ENCODE data around the gene SULT2A1.
A peak's percentile ranks its signal among the peaks of the same experiment; 100 is the strongest.
"Not testable (repeated sequence)": the region's sequence is repeated elsewhere in the genome, so short reads cannot be mapped to it uniquely, and the experiment has no call there.

The SULT2A1 gene, protein sequence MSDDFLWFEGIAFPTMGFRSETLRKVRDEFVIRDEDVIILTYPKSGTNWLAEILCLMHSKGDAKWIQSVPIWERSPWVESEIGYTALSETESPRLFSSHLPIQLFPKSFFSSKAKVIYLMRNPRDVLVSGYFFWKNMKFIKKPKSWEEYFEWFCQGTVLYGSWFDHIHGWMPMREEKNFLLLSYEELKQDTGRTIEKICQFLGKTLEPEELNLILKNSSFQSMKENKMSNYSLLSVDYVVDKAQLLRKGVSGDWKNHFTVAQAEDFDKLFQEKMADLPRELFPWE

DNA sequence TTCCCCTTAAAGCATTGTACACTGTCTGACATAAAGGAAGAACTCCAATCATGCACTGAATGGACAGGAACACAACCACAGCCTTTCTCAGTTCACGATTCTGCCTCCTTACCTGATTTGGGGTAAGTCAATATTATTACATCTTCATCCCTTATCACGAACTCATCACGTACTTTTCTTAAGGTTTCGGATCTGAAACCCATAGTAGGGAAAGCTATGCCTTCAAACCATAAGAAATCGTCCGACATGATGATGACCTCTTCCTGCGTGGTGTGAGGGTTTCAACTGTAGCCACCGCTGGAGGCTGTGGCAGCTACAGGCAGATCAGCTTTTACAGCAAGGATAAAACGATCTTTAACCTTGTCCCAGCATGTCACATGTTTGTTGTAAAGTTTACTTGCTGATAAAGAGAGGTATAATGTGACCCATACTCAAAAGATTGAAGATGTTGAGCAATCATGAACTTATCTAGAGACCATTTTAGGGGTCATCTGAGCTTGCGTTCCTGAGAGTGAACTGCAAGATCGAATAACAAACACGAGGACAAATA lies at the start of gene SULT2A1:
TSS of gene SULT2A1 (minus strand) at position 306 of the 550 bp plus-strand sequence. CDS start at position 248, 58 bp downstream.
- DNase-seq = no peak

DNA sequence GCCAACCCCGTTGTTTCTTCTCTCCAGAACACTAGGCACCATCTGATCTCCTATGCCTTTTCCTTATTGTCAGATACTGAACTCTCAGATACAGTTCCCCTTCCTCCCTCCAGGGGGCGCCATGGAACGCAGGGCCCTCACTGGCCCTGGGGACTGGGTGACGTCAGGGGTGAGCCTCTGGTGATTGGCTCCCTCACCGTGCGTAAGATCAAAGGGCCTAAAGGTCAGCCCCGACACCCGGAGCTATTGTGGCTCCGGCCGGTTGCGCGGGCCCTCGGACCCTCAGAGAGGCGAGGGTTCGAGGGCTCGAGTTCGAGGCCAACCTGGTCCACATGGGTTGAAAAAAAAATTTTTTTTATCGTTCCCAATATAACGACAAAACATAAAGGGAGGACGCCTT lies 42.5 kb upstream of the SULT2A1 start:
- DNase-seq = not testable (repeated sequence)

DNA sequence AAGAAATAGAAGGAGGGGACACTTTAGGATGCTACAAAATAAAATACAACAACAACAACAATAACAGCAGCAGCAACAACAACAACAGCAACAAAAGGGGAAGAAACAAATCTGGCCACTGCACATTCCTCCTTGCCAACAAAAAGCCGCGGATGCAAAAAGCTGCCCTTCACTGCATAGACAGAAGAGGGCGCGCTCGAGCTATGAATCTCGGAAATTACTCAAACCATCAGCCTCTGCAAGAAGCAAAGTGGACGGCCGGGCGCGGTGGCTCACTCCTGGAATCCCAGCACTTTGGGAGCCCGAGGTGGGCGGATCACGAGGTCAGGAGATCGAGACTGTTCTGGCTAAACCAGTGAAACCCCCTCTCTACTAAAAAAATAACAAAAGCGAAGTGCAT lies 34.0 kb upstream of the SULT2A1 start:
- not testable (repeated sequence) for DNase-seq

DNA sequence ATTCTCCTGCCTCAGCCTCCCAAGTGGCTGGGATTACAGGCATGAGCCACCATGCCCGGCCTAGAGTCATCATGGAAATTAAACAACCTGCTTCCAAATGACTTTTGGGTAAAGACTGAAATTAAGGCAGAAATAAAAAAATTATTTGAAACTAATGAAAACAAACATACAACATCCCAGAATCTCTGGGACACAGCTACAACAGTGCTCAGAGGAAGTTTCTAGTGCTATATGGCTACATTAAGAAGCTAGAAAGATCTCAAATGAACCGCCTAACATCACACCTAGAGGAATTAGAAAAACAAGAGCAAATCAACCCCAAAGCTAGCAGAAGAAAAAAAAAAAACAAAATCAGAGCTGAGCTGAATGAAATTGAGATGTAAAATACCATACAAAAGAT lies 24.1 kb upstream of the SULT2A1 start:
- DNase-seq = not testable (repeated sequence)

DNA sequence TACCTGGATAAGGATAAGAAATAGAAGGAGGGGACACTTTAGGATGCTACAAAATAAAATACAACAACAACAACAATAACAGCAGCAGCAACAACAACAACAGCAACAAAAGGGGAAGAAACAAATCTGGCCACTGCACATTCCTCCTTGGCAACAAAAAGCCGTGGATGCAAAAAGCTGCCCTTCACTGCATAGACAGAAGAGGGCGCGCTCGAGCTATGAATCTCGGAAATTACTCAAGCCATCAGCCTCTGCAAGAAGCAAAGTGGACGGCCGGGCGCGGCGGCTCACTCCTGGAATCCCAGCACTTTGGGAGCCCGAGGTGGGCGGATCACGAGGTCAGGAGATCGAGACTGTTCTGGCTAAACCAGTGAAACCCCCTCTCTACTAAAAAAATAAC lies 23.2 kb upstream of the SULT2A1 start:
- not testable (repeated sequence) for DNase-seq

DNA sequence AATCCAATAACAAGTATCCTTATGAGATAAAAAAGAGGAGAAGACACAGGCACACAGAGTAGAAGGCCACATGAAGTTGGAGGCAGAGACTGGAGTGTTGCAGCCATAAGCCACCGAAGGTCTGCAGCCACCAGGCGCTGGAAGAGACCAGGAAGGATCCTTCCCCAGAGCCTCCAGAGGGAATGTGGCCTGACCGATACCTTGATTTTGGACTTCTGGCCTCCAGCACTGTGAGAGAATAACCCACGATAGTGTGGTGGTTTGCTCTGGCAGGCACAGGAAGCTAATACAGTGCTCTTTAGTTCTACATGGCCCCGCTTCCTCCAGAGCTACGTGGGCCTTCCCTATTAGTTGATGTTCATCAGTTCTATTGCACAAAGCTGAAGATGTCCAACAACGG lies 15.3 kb upstream of the SULT2A1 start:
- no peak for DNase-seq

DNA sequence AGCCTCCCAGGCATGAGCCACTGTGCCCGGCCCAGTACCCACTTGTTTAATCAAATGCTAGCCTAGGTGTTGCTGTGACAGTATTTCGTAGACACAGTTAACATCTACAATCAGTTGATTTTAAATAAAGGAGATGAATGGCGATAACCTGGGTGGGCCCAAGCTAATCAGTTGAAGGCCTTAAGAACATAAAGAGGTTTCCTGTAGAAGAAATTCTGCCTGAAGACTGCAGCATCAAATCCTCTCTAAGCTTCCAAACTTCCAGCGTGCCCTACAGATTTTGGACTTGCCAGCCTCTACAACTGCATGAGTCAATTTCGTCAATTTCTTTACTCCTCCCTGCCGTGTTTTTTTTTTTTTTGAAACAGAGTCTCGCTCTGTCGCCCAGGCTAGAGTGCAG lies 13.2 kb upstream of the SULT2A1 start:
- DNase-seq = no peak

DNA sequence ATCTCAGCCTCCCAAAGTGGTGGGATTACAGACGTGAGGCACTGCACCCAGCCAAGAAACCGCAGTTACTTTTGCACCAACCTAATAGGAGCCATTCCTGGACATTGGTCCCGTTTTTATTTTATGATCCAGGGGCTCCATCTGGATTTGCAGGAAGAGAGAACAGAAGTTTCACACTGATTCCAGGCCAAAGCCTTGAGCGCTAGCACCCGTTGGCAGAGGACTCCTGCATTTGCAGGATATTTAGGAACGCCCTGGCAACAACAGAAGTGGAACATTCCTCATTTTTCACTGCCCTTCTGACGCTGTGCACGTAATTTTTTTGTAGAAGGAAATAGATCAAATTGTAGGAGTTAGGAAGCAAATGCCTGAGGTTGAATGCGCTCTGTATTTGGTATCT lies 11.7 kb upstream of the SULT2A1 start:
- DNase-seq = no peak

DNA sequence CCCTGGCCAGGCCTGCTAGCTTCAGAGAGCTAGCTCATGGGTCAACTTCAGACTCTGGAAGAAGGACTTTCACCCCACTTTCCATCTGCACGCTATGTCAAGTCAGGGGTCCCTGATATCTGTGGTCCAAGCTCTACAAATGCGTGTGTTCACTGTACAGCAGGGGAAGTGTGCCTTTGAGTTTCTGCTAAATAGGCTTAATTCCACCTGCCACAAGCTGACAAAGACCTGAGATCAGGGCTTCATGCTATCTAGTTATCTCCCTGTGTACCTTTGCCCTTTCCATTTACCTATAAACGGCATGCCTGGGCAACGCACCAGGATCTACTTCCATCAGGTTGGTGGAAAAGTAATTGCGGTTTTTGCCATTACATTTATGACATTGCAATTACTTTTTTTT lies 10.7 kb upstream of the SULT2A1 start:
- DNase-seq = no peak

DNA sequence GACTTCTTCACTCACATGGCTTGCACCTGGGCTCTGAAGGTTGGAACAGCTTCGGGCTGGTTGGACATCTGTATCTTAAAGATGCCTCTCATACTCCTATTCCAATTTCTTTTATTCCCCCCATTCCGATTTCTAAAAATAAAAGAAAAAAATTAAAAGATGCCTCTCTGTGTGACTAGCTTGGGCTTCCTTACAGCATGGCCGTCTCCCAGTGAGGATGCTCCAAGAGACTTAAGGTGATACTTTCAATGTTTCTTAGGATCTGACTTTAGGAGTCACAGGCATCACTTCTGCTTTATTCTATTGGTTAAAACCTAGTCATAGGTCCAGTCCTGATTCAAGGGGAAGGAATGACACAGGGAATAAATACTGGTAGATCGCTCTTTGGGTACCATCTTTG lies 9.9 kb upstream of the SULT2A1 start:
- DNase-seq = no peak

DNA sequence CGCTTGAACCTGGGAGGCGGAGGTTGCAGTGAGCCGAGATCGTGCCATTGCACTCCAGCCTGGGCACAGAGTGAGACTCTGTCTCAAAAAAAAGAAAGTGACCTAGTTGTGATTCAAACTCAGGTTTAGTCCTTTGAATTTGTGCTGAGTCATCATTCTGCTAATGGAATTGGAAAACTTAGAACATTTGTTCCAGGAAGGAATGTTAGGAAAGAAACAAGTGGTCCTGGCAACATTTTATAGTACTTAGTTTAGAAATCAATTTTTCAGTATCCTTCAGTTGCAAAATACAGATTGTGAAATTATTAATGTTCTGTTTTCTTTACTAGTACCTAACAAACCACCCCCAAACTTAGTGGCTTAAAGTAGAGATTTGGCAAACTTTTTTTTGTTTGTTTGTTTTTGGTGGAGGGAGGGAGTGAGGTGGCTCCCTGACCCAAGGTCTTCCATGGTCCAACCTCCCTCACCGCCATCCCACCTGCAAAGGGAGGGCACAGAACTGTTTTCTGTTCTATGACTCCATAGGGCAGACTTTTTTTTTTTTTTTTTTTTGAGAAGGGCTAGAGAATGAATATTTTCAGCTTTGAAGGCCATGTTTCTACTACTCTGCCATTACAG lies 9.2 kb upstream of the SULT2A1 start:
- DNase-seq = no peak

DNA sequence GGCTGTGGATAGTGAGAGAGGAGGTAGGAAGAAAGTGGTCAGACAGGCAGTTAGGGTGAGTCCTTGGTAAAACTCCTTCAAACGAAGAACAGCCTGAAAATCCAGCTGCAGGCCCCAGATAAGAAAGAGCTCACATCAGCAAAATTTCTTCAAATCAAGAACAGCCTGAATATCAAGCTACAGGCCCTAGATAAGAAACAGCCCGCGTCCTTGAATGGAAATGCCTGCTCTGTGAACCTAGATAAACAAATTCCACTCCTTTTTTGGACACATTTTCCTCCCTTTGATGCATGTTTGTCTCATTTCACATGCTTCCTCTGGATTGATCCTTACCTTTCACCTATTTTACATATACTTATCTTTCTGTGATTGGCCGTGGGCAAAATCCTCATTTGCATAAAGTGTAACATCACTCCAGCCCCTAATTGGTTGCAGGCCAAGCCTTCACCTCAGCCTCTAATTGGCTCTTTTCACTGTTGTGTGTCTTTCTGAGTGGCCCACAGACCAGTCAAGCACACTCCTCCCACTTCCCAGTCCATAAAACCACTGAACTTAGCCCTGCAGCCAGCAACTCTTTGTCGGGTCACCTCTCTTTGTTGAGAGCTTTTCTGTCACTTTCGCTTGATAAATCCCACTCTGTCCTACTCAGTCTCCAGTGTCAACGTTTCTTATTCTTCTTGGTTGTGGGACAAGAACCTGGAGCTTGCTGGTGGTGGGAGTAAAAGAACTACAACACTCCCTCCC lies 6.0 kb upstream of the SULT2A1 start:
- DNase-seq = no peak

DNA sequence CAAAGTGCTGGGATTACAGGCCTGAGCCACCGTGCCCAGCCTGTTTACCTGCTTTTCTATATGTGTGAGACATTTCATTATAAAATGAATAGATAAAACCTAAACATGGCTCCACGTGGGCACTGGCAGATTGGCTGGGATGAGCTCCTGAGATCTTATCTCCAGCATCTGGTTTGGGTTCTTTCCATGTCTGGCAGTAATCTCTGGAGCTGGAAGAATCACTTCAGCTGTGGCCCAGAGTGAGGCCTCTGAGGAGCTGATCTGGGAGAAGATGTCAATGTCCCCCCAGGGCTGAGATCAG lies 5.5 kb upstream of the SULT2A1 start:
- no peak for DNase-seq

DNA sequence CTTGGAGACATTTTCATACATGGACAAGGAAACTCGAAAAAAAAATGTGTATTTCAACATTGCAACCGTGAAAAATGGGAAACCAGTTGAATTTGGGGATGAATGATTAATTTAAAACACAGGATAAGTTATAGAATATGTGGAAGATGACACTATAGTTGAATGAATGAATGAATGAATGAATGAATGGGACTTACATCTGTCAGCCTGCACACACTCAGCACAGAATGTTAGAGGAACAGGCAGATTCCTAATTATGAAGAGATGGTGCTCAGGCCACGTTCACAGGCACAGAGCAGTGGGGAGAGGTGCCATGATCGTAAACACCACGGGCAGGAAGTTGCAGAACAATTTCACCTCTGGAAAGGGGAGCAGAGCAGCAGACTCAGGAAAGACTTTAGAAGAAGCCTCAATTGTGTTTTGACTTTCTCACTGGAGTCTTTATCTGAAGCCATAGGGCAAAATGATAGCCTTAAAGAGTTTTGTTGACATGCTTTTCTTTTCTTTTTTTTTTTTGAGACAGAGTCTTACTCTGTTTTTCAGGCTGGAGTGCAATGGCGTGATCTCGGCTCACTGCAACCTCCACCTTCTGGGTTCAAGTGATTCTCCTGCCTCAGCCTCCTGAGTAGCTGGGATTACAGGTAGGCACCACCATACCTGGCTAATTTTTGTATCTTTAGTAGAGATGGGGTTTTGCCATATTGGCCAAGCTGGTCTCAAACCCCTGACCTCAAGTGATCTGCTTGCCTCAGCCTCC lies 4.9 kb upstream of the SULT2A1 start:
- DNase-seq = no peak

DNA sequence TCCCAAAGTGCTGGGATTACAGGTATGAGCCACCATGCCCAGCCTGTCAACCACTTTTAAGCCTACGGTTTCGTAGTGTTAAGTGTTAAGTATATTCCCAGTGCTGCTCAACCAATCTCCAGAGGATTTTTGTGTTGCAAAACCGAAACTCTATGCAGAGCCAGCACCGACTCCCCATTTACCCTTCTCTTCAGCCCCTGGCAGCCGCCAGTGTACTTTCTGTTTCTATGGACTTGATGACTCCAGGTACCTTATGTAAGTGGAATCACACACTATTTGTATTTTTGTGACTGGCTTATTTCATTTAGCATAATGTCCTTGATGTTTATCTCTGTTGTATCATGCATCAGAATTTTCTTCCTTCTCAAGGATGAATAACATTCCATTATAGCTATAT lies 1.1 kb downstream of the SULT2A1 start:
- DNase-seq = no peak

DNA sequence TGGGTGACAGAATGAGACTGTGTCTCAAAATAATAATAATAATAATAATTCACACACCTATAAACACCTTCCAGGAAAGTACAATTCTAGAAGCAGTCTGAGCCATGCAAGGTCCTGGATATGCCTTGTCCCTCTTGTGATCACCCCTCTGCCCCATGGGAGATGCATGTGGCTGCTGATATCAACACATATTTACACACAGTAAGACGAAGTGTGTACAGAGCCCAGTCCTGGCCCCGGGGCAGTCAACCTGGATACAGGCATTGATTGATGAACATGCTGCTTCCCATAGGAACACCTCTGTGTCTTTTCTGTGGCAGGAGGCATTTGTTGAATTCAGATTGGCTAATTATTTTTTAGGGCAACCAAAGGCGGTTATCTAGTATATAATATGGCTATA lies 3.2 kb downstream of the SULT2A1 start:
- no peak for DNase-seq

DNA sequence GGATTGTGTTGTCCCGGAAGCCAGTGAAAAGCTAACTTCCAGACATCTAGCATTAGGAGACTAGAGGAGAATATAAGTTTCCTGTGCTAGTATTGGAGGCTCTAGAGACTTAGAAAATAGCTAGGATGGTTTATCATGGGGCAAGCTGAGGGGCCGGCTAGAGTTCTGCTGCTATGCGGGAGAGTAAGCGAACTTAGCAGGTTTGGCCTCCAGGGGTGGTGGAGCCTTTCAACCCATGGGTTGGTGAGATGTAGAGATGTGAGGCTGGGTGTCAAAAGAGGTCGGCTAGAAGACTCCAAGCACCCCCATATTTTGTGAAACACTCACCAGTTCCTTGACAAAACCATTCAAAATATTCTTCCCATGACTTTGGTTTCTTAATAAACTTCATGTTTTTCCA lies 4.4 kb downstream of the SULT2A1 start:
- DNase-seq = no peak

DNA sequence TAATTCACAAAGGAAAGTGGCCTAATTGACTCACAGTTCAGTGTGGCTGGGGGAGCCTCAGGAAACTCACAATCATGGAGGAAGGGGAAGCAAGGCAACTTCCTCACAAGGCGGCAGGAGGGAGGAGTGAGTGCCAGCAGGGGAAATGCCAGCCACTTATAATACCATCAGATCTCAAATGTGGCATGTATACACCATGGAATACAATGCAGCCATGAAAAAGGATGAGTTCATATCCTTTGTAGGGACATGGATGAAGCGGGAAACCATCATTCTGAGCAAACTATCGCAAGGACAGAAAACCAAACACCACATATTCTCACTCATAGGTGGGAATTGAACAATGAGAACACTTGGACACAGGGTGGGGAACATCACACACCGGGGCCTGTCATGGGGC lies 6.7 kb downstream of the SULT2A1 start:
- DNase-seq = not testable (repeated sequence)

DNA sequence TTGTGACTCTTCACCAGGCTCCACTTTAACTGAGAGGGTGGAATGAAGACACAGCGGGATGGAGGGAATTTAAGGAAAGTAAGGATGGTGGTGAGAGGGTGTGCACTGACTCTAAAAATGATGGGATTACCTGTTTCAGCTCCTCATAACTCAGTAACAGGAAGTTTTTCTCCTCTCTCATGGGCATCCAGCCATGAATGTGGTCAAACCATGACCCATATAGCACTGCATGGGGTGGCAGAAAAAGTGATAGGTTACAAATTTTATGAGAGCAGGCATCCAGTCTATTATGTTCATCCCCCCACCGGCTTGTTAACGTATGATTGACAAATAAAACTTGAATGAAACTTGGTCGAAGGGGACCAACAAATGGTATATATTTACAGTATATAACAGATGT lies 7.2 kb downstream of the SULT2A1 start:
- no peak for DNase-seq

DNA sequence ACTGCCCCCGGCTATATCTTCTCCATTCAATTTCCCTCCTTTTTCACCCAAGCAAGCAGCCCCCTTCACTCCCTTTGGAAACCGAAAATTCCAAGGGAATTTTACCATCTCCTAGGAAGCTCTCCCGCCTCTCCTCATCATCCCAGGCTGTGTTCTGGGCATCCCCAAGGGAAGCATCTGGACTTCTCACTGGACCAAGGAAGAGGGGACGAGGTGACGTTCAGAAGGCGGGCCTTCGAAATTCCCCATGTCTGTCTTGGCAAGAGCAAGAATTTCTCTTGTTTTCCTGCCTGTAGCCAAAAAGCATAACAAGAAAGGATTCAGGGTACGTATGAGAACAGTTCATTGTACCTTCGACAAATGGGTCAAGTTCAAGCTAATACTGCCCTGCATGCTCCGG lies 20.9 kb downstream of the SULT2A1 start:
- no peak for DNase-seq

DNA sequence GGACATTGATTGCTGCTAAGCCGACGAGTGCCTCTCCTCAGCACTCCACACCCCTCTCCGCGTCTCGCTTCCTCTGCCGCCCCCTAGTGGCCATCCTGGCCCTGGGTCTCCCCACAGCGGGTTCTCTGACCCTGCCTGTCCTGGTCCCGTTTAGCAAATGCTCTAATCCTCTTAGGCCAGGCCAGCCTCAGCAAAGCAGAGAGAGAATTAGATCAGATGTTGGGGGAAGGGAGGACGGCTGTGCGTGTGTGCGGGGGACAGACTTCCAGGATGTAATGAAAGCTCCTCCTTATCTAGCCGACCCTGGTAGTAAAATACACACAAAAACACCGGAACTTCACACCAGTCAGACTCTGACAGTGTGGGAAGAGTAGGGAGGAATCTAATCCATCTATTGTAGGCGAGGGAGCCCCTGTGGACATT lies 22.6 kb downstream of the SULT2A1 start:
- DNase-seq = peak in 51 of 56 donors; percentile 7 to 89 (median 51)

DNA sequence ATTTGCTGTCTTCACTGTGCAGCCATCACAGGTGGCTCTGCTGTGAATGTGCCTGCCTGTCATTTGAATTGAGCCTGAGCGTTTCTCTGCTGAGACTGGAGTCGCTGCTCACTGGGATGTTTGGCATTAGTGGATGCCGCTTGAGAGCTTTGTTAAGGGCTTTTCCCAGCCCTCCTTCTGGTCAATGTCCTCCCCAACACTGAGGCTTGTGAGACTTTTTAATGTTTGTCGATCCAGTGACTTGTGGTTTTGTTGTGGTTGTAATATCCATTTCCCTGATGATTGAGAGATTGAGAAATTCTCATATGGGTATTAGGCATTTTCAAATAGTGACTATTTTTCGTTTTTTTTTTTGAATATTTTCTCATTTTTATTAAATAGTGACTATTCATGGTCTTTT lies 24.5 kb downstream of the SULT2A1 start:
- DNase-seq = no peak
